Omental fat pad (tissue), 4 donors: ENCODE results near the gene R3HDM4. TPM values are rescaled to one million over a fixed set of nuclear protein-coding genes. Genes with fewer than 3 reads are reported as not detected.

Experiments used
- ATAC-seq: fragments of 150-250 bp; one replicate; pipeline ENCODE4 v1.9.1; 2016; ENCODE audit warnings: mild to moderate bottlenecking, moderate library complexity; ENCODE audit not compliant: low FRiP score
- DNase-seq: peaks from one replicate; pipeline ENCODE4 v3.0.0-alpha.2; 2019; ENCODE audit warnings: low spot score
- total RNA-seq, 4 donors: library from RNA; depleted of rRNA; stranded (reverse); fragments of >200 nt; gene quantifications; one replicate each; pipeline ENCODE4 v1.1.0, GENCODE V29; 2016
- TF ChIP-seq, protein P1 (sequence below), 3 donors: fragments of 450-650 bp; IDR thresholded peaks; one replicate each; pipeline ENCODE4 v1.5.1; 2016 to 2017; ENCODE audit warnings: antibody characterized with exemption in 3 of 3, mild to moderate bottlenecking in 3 of 3, moderate library complexity in 2 of 3

Gene R3HDM4
- total RNA-seq, 4 donors from 2014 or later, result 27.1 to 55.2 (median 44.4) TPM

DNA sequence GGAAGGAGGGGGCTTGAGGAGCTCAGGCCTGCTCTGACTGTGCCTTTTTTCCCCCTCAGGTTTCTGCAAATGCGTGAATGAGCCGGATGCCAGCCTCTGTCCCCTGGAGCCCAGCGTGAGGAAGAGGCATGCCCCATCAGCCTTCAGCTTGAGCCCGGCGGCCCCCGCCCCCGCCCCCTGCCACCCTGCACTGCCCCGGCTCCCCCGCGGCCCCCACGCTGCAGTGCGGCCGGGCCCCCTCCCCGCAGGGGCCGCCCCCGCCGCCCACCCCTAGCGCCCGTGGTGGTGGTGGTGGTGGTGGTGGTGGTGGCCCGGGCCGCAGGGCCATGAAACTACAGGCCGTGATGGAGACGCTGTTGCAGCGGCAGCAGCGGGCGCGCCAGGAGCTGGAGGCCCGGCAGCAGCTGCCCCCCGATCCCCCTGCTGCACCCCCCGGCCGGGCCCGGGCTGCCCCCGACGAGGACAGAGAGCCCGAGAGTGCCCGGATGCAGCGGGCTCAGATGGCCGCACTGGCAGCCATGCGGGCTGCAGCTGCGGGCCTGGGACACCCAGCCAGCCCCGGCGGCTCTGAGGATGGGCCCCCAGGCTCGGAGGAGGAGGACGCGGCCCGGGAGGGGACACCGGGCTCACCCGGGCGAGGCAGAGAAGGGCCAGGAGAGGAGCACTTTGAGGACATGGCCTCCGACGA is 16.3 kb upstream of the R3HDM4 start:
- TF ChIP-seq, protein P1, sequence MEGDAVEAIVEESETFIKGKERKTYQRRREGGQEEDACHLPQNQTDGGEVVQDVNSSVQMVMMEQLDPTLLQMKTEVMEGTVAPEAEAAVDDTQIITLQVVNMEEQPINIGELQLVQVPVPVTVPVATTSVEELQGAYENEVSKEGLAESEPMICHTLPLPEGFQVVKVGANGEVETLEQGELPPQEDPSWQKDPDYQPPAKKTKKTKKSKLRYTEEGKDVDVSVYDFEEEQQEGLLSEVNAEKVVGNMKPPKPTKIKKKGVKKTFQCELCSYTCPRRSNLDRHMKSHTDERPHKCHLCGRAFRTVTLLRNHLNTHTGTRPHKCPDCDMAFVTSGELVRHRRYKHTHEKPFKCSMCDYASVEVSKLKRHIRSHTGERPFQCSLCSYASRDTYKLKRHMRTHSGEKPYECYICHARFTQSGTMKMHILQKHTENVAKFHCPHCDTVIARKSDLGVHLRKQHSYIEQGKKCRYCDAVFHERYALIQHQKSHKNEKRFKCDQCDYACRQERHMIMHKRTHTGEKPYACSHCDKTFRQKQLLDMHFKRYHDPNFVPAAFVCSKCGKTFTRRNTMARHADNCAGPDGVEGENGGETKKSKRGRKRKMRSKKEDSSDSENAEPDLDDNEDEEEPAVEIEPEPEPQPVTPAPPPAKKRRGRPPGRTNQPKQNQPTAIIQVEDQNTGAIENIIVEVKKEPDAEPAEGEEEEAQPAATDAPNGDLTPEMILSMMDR (IDR thresholded peaks at IDR 0.05), result no peak
- DNase-seq (no peak), ATAC-seq (no peak)

GRCh38 chr19:928471-929202 is 15.6 kb upstream of the R3HDM4 start:
- DNase-seq, result no peak
- TF ChIP-seq, protein P1 (IDR thresholded peaks at IDR 0.05), result no peak
- ATAC-seq, result no peak

DNA sequence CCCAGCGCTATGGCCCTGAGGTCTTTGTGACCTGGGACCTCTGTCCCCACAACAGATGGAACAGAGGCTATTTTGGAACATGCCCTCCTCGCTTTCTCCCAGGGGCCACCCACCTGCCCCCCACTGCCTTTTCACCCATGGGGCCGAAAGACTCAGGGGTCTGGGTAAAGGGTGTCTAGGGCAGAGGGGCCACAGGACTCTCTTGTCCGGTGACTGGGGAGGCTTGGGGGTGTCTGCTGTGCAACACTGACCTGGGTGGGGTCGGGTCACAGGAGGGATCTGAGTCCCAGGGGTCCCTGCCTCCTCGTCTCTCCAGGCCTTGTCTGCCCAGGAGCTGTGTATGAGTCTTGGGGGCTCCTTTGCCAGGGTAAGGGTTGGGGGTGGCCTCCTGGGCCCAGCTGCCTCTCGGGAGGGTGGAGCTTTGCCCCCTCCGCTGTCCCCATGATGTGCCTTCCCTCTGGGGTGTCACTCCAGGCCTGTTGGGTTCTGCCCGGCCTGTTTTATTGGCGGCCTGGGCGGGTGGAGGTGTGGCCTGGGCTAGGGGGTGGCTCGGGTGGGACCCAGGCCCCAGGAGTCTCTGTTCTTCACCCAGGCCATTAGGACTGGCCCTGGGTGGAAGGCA is 14.9 kb upstream of the R3HDM4 start:
- ATAC-seq (no peak), DNase-seq (no peak)
- TF ChIP-seq, protein P1 (IDR thresholded peaks at IDR 0.05), result no peak

GRCh38 chr19:927351-927779 is 14.3 kb upstream of the R3HDM4 start:
- TF ChIP-seq, protein P1 (IDR thresholded peaks at IDR 0.05), result no peak
- no peak for ATAC-seq
- DNase-seq, result no peak

GRCh38 chr19:926589-927350 is 13.8 kb upstream of the R3HDM4 start:
- ATAC-seq (no peak), DNase-seq (no peak)
- TF ChIP-seq, protein P1 (IDR thresholded peaks at IDR 0.05), result no peak

GRCh38 chr19:926323-926588 is 13.2 kb upstream of the R3HDM4 start:
- TF ChIP-seq, protein P1 (IDR thresholded peaks at IDR 0.05), result no peak
- DNase-seq, result no peak
- no peak for ATAC-seq
